GM18517 (cell line): ENCODE results near the gene SLC38A8.

Experiments
- ATAC-seq: cut with Tn5 transposase; IDR thresholded peaks from one replicate; pipeline ENCODE4 v1.9.1; 2021; ENCODE audit warnings: mild to moderate bottlenecking, moderate library complexity; ENCODE audit not compliant: unreplicated experiment

Gene SLC38A8

DNA sequence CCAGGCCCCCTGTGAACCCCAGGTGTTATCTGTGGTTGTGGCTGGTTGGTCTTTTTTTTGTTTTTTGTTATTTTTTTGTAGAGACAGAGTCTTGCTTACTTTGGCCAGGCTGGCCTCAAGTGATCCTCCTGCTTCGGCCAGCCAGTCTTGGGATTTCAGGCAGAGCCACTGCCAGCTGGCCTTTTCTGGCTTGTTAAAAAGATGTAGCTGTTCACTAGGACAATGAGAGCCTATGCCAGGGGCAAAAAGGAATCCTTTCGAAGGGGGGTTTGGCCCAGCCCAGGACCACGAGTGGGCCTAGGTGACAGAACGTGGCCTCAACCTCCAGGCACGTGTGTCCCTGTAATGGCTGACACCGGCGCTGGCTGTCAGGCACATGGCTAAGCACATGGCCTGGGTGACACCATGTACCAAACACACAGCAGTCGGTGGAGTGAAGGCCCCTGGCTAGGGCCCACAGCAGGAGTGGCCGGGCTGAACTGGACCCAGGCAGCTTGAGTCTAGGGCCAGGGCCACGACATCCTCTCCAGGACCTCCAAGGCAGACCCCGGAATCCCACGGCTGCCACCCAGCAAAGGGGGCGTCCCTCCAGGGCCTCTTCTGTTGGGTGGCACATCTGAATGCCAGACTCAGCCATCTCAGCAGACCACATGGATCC is 6.9 kb upstream of the SLC38A8 start:
- no peak for ATAC-seq

DNA sequence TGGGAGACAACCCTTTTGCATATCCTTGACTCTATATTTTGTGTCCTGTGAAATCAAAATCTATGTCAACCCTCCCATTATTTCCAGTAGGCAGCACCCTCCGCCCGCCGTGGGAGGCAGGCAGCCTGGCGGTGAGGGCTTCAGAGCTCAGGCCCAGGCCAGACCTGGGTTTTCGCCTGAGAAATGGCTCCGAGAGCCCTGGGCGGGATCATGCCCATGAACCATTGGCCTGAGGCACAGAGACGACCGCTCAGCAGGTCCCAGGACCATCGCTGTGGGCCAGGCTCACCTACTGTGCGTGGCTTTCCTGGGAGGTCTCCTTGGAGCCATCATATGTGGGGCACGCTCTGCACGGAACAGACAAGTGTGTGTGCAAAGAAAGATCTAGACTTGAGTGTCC is 6.3 kb upstream of the SLC38A8 start:
- ATAC-seq: no peak

DNA sequence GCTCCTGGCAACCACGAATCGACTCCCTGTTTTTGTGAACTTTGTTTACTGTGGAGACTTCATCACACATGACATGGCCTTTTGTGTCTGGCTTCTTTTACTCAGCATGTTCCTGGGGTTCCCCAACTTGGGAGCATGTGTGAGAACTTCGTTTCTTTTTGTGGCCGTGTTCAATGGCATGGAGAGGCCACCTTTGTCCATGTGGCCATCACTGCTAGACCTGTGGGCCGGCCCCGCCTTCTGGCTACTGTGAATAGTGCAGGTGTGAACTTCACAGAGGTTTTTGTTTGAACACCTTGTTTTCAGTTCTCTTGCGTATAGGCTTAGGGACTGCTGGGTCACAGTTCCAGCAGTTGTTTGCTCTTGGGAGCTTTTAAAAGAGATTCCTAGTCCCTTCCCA is 5.7 kb upstream of the SLC38A8 start:
- no peak for ATAC-seq

DNA sequence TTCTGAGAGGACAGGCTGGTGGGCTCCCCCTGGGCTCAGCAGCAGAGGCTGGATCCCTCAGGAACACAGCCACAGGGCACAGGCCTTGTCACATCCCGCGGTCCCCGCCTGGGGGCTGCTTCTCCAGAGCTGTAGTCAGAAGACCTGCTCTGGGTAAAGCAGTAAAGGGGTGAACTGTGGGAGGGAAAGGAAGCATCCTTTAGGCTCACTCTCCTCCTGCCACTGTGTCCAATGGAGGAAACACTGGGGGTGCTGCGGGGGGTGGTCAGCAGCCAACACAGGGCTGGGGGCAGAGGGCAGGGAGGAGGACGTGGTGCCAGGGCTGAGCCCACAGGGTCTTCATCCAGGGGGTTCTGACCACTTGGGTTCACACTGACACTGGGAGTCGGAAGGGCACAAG is 5.0 kb upstream of the SLC38A8 start:
- no peak for ATAC-seq

DNA sequence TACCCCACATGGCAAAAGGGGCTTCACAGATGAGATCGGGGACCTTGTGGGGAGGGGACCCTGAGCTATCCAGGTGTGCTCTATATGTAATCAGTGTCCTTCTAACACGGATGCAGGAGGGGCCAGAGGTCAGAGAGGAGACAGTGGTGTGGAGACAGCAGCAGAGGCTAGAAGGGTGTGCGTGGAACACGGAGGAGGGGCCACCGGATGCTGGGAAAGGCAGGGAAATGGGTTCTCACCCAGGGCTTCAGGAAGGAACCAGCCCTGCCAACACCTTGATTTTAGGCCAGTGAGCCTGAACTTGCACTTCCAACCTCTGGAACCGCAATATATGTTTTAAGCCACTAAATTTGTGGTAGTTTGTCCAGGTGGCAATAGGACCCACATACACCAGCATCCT is 4.6 kb upstream of the SLC38A8 start:
- no peak for ATAC-seq

DNA sequence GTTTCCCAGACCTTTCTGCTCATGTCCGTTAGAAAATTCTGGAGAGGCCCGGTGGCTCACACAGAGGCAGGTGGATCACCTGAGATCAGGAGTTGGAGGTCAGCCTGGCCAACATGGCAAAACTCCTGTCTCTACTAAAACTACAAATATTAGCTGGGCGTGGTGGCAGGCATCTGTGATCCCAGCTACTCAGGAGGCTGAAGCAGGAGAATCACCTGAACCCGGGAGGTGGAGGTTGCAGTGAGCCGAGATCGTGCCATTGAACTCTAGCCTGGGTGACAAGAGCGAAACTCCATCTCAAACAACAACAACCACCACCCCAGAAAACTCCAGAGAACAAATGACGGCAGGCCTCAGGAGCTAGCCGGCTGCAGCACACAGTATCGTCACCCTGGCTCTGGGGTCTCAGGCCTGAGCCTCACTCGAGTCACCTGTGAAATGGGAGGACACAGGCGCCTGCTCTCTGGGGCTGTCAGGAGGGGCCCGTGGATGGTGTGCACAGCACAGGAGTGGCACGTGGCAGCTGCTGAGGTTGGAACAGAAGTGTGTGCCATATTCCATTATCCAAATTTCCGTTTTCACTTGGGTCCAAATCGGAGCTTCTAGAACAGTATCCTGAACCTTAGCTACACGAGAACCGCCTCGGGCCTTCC is 3.3 kb upstream of the SLC38A8 start:
- no peak for ATAC-seq

DNA sequence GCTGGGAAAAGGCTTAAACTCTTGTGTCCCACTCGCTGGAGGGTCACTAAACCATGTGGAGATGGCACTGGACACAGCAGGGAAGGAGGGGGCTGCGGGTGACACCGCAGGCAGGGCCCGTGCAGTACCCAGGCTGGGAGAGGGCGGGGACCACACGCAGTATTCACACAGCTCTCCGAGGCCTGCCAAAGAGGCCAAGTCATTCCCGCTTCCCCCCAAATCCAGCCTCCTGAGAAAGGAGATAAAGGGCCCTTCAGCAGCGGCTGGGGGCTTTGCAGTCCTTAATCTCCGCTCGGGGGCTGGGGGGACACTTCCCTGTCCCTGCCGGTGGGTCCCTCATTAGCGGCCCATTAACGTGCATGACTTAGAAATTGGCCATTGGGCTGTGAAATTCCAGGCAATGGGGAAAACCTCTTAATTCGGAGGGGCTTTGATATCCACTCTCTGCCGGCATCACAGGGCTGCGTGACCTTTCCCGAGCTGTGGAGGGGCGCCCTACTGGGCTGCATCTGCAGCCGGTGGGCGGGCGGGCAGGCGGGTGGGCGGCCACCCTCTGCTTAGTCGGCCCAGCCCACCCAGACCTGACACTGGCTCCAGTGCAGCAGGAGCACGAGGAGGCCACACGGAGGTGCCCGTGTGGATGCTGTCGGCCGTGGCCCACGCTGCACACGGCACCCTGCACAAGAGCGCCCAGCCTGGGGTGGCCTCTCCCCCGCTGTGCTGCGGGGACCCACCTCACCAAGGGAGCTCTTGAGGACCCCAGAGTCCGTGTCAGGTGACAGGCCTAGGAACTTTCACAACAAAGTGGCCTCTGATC is 2.6 kb upstream of the SLC38A8 start:
- no peak for ATAC-seq

DNA sequence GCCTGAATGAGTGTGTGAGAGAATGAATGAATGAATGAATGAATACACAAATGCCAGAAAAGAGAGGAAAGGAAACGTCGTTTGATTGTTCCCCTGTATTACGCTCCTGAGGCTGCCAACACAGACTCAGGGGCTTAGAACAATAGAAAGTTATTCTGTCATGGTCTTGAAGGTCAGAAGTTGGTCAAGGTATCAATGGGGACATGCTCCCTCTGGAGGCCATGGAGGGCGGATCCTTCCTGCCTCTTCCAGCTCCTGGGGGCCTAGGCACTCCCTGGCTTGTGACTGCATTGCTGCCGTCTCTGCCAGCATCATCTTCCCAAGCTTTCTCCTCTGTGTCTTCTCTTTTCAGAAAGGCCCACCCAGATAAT is 1.5 kb upstream of the SLC38A8 start:
- no peak for ATAC-seq

DNA sequence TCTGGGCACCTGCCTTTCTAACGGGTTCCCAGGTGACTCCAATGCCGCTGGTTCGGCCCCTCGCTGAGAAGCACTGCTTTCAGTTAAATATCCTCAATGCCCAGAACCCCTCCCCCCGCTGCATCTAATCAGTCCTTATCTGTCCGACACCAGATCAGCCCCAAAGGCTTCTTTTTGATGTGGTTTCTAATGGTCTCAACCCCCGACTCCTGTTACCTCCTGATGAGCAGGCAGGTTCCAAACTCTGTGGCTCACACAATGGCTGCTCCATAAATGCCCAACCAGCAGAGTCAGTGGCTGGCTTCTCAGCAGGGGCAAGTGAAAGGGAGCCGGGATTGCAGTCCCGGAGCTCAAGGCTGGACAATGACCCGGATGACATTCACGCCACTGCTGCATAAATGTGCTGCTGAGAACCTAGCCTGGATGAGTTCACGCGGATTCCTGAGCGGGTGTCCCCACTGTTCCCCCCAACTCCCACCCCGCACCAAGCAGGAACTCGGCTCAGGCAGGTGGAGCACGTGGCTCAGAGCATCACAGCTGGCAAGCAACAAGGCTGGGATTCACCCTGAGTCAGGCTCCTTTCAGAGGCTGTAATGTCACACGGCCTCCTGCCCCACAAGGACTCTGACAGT is 1.0 kb upstream of the SLC38A8 start:
- no peak for ATAC-seq

DNA sequence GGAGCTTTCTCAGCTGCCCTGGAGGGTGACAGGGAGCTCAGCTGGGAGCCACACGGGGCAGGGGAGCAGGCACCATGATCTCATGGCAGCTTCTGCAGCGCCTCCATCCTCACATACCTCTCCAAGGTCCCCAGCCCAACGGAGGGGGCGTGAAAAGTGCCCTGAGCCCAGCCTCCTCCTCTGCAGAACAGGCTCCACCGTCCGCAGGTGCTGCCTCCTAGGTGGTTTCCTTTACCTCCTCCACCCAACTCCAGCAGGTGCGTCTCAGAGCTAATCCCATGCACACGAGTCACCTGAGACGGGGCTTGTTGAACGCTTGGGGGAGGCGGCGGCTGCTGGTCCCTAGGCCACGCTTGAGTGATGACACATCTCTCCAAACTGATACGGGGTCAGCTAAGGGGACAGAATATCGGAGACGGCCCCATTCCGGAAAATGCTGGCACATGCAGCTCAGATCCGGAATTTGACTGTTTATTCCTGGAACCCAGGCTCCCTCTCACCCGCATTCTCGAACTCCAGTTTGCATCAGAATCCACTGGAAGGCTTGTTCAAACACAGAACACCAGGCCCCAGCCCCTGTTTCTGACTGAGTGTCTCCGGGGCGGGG is 387 bp upstream of the SLC38A8 start:
- no peak for ATAC-seq

DNA sequence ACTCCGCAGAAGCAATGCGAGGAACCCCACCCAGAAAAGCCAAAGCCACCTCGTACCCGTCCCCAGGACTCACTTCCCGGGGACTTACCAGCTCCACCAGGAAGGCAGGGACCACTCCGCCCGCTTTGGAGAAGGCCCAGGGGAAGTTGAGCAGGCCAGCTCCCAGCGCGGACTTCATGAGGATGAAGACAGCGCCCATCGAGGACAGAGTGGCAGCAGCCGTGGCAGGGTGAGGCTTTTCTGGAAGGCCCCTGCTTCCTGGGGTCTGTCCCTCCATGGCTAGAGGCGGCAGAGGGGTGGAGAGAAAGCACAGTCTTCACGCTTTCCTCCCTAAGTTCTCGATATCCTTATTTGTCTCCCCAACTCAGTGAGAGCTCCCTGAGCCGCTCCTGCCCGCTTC is 714 bp downstream of the SLC38A8 start:
- no peak for ATAC-seq

DNA sequence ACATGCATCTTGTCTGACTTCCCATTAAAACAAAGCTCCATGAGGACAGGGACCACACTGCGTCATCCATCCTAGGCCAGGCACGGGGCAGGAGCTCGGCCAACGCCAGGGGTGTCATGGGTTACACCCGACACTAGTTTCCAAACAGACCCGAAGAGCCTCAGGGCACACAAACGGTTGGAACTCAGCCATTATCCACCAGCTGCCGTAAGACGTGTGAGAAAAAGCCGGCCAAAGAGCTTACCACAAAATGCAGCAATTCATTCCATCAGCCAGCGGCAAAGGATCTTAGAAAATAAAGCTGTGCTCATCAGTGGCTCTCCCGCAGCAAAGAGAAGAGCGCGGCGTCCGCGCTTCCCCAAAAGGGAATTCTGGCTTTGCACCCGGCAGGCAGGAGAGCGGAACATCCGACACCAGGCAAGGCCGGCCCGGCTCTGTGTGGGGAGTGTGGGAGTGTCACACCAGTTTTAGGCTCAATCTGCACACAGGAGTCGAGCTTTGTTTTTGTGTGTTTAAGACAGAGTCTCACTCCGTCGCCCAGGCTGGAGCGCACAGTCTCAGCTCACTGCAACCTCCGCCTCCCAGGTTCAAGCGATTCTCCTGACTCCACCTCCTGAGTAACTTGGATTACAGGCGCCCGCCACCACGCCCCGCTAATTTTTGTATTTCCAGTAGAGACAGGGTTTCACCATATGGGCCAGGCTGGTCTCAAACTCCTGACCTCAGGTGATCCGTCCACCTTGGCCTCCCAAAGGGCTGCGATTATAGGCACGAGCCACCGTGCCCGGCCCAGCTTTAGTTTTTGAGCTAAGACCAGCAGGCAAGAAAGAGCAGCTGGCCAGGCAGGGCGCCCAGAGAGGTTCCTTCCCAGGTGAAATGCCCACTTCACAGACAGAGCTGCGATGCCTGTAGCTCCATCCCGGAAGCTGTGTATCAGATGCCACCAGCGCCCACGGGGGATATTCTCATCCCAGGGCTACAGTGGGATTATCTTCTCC is 1.5 kb downstream of the SLC38A8 start:
- no peak for ATAC-seq

DNA sequence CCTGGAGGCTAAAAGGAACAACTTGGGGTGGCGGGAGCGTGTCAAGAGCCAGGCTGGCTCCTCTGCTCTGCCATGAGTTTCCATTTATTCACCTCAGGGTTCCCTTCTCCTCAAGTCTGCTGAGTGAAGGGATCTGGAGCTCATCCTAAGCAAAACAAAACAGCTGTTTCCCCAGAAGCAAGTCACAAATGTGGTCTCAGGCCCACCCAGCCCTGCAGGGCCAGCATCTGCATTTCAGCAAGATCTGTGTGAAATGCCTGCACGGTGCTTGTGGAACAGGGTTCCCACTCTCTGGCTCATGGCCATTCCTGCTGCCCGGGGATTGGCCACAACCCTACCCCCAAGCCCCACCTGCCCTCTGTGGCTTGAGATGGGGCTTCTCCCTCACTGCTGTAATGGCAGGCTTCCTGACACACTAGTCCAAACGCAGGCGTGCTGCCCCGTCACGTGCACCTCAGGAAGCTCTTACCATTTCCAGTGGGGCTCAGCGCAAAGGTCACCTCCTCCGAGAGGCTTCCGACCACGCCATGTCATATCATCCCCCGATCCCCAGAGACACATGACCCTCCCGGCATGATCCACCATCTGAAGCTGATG is 2.3 kb downstream of the SLC38A8 start:
- no peak for ATAC-seq

DNA sequence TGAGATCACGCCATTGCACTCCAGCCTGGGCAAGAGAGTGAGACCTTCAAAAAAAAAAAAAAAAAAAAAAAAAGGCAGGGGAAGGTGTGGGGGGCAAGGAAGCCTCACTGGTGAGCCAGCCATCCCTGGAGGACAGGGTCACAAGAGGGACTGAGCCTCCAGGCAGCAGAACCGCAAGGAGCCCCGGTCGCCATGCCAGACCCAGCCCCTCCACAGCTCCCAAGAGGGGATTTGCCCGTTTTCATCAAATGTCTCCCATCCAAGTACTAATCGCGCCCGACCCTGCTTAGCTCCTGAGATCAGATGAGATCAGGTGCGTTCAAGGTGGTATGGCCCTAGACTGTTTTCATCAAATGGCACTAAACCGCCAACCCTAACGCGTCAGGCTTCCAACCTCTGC is 2.9 kb downstream of the SLC38A8 start:
- no peak for ATAC-seq

DNA sequence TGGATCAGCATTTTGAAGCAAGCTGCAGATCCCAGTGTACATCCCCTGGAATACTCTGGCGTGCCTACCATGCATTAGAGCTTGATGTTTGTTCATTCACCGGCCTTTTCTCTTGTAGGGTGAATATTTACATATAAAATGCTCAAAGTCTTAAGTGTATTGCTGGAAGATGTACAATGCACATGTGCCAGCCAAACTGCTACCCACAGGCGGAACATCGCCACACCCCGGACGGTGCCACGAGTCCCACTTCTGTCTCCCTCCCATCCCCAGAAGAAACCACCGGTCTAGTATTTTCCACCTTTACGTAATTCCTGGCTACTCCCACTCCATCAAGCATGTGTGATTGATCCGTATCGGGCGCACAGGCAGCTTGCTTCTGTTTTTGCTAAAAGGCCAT is 4.1 kb downstream of the SLC38A8 start:
- no peak for ATAC-seq

DNA sequence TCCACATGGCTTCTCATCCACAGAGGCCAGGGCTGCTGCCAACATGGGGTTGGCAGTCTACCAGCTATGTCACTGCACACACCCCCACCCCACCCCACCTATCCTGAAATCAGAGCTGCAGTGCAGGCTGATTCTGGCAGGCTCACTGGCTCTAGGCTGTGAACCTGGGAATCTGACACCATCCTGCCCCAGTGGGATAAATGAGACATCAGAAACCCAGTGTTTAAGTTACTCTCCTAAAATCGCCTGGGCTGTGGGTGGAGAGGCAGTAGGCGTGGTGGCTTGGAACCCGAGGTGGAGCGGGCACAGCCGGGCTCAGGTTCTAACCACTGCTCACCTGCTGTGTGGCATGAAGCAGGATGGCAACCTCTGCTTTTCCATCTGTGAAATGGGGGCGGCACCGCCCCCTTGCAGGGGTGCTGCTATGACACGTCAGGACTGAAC is 5.6 kb downstream of the SLC38A8 start:
- ATAC-seq: no peak

DNA sequence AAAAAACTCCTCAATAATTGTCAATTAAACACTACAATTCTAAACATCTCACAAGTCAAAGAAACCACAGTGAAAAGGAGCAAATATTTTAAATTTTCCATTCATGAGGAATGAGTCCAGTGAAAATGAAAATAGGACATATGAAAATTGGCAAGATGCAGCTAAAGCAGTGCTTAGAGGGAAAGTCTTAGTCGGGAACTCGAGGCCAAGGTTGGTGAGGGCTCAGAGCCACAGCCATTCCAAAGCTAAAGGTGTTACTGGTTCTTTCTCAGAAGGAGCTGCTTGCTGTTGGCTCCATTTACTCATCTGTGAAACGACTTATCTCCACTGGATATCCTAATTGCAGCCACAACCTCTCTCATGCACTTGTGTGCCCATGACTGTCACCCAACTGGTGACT is 6.5 kb downstream of the SLC38A8 start:
- ATAC-seq: no peak

DNA sequence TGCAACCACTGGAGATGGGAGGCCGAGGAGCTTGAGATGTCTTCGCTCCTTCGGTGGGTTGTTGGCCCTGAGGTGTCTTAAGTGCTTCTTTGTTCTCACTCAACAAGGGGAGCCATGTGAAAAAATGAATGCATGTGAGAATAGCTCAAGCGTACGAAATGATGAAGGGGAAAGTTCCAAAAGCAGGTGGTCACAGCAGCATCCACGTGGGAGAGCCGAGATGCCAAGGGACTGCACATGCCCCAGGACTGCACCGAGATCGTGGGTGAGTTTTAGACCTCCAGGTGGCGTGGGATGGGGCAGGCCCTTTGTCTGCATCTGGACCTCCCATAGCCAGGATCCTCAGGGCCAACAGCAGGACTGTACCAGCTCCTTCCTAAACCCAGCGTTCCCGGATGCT is 8.1 kb downstream of the SLC38A8 start:
- ATAC-seq: no peak
